HEK293 (cell line): ENCODE measurements around the gene MRPL23.

ENCODE experiments used
- CTCF ChIA-PET: fragments of 350-600 bp; formaldehyde crosslinking; extraction: SDS; loops from one replicate; lab custom pipeline; 2021; ENCODE audit warnings: antibody characterized with exemption; lab: Yijun Ruan, JAX
- POLR2A ChIA-PET: fragments of 300-600 bp; formaldehyde crosslinking; extraction: SDS; loops from one replicate; lab custom pipeline; 2020; ENCODE audit warnings: antibody characterized with exemption, inconsistent platforms; lab: Yijun Ruan, JAX
- H3K27ac ChIP-seq: fragments of 200-500 bp; sonication (Bioruptor generic); 2 replicates; pipeline ENCODE4 v1.5.1; 2014; ENCODE audit warnings: low read depth, low read length, control low read depth, inconsistent platforms; ENCODE audit errors: extremely low read depth
- H3K36me3 ChIP-seq, 2 experiments: fragments of 200-500 bp in 1 of 2; sonication (Bioruptor generic) in 1 of 2; 1 replicate in 1 of 2; 2 replicates in 1 of 2; pipeline ENCODE4 v1.5.1; 2014 to 2017; ENCODE audit warnings: inconsistent platforms in 2 of 2, low read length in 2 of 2; ENCODE audit not compliant: control insufficient read depth in 2 of 2, insufficient read depth in 1 of 2
- H3K4me1 ChIP-seq: fragments of 200-500 bp; sonication (Bioruptor generic); 2 replicates; pipeline ENCODE4 v1.5.1; 2014; ENCODE audit warnings: mild to moderate bottlenecking, low read length, inconsistent platforms; ENCODE audit not compliant: control insufficient read depth, insufficient read depth
- H3K4me3 ChIP-seq: 2 replicates; pipeline ENCODE4 v1.5.1; 2011; ENCODE audit warnings: low read depth, mild to moderate bottlenecking, control low read depth, low read length, moderate library complexity
- H3K9me3 ChIP-seq: fragments of 200-500 bp; sonication (Bioruptor generic); 2 replicates; pipeline ENCODE4 v1.5.1; 2014; ENCODE audit warnings: low read depth, low read length, inconsistent platforms; ENCODE audit not compliant: control insufficient read depth, insufficient read depth
- GLI2 ChIP-seq: fragments of 450-650 bp; formaldehyde crosslinking; IDR thresholded peaks from 2 replicates; pipeline ENCODE4; 2017; ENCODE audit warnings: missing biosample characterization, missing genetic modification characterization, low read depth, borderline replicate concordance
- IKZF3 ChIP-seq: fragments of 450-650 bp; IDR thresholded peaks from 2 replicates; pipeline ENCODE4 v1.5.0; 2018; ENCODE audit warnings: missing biosample characterization, mild to moderate bottlenecking, missing genetic modification characterization, moderate library complexity
- KLF7 ChIP-seq: fragments of 450-650 bp; formaldehyde crosslinking; IDR thresholded peaks from 2 replicates; pipeline ENCODE4 v1.5.1; 2016; ENCODE audit warnings: missing biosample characterization, missing genetic modification characterization, borderline replicate concordance
- MEIS1 ChIP-seq: sonication (generic); formaldehyde crosslinking; IDR thresholded peaks from 2 replicates; pipeline ENCODE4 v1.8.1; 2022; ENCODE audit warnings: missing genetic modification reagents, mild to moderate bottlenecking, borderline replicate concordance
- ZFP69B ChIP-seq: fragments of 450-650 bp; formaldehyde crosslinking; IDR thresholded peaks from 2 replicates; pipeline ENCODE4 v1.5.1; 2016; ENCODE audit warnings: missing biosample characterization, missing genetic modification characterization
- ZIC2 ChIP-seq: fragments of 450-650 bp; formaldehyde crosslinking; IDR thresholded peaks from 2 replicates; pipeline ENCODE4 v1.5.1; 2016; ENCODE audit warnings: missing biosample characterization, missing genetic modification characterization
- ZNF132 ChIP-seq: fragments of 450-650 bp; formaldehyde crosslinking; IDR thresholded peaks from 2 replicates; pipeline ENCODE4 v1.5.1; 2017; ENCODE audit warnings: missing biosample characterization, missing genetic modification characterization, borderline replicate concordance
- ZNF174 ChIP-seq: fragments of 450-650 bp; formaldehyde crosslinking; IDR thresholded peaks from 2 replicates; pipeline ENCODE4 v1.5.0; 2017; ENCODE audit warnings: missing biosample characterization, mild to moderate bottlenecking, missing genetic modification characterization
- ZNF311 ChIP-seq: fragments of 450-650 bp; formaldehyde crosslinking; IDR thresholded peaks from 2 replicates; pipeline ENCODE4 v1.5.1; 2017; ENCODE audit warnings: missing biosample characterization, missing genetic modification characterization, borderline replicate concordance
- ZNF433 ChIP-seq: fragments of 450-650 bp; formaldehyde crosslinking; IDR thresholded peaks from 2 replicates; pipeline ENCODE4 v1.5.1; 2016; ENCODE audit warnings: missing biosample characterization, missing genetic modification characterization, low read depth
- ZNF514 ChIP-seq: fragments of 450-650 bp; formaldehyde crosslinking; IDR thresholded peaks from 2 replicates; pipeline ENCODE4 v1.5.1; 2016; ENCODE audit warnings: missing biosample characterization, missing genetic modification characterization
- ZNF548 ChIP-seq: fragments of 450-650 bp; formaldehyde crosslinking; IDR thresholded peaks from 2 replicates; pipeline ENCODE4 v1.5.1; 2016; ENCODE audit warnings: missing biosample characterization, missing genetic modification characterization
- ZNF596 ChIP-seq: fragments of 450-650 bp; IDR thresholded peaks from 2 replicates; pipeline ENCODE4 v1.5.0; 2018; ENCODE audit warnings: missing biosample characterization, mild to moderate bottlenecking, missing genetic modification characterization, moderate library complexity
- ZNF660 ChIP-seq: fragments of 450-650 bp; IDR thresholded peaks from 2 replicates; pipeline ENCODE4 v1.5.1; 2018; ENCODE audit warnings: missing biosample characterization, mild to moderate bottlenecking, missing genetic modification characterization
- ZNF768 ChIP-seq: fragments of 450-650 bp; formaldehyde crosslinking; IDR thresholded peaks from 2 replicates; pipeline ENCODE4 v1.5.1; 2018; ENCODE audit warnings: missing biosample characterization, mild to moderate bottlenecking, missing genetic modification characterization
- ZSCAN23 ChIP-seq: fragments of 450-650 bp; formaldehyde crosslinking; IDR thresholded peaks from 2 replicates; pipeline ENCODE4 v1.5.1; 2016; ENCODE audit warnings: missing biosample characterization, missing genetic modification characterization
- TF ChIP-seq, protein P1 (sequence below): fragments of 450-650 bp; formaldehyde crosslinking; IDR thresholded peaks from 2 replicates; pipeline ENCODE4 v1.5.1; 2017; ENCODE audit warnings: missing biosample characterization, missing genetic modification characterization
- TF ChIP-seq, protein P2 (sequence below): fragments of 450-650 bp; formaldehyde crosslinking; IDR thresholded peaks from 2 replicates; pipeline ENCODE4 v1.5.1; 2016; ENCODE audit warnings: missing biosample characterization, missing genetic modification characterization
- TF ChIP-seq, protein P3 (sequence below): fragments of 450-650 bp; formaldehyde crosslinking; IDR thresholded peaks from 2 replicates; pipeline ENCODE4 v1.5.0; 2017; ENCODE audit warnings: missing biosample characterization, missing genetic modification characterization, borderline replicate concordance
- TF ChIP-seq, protein P4 (sequence below): fragments of 450-650 bp; formaldehyde crosslinking; IDR thresholded peaks from 2 replicates; pipeline ENCODE4 v1.5.1; 2016; ENCODE audit warnings: missing biosample characterization, missing genetic modification characterization
- TF ChIP-seq, protein P5 (sequence below): fragments of 450-650 bp; formaldehyde crosslinking; IDR thresholded peaks from 2 replicates; pipeline ENCODE4 v1.5.1; 2016; ENCODE audit warnings: missing biosample characterization, missing genetic modification characterization

The MRPL23 gene

DNA sequence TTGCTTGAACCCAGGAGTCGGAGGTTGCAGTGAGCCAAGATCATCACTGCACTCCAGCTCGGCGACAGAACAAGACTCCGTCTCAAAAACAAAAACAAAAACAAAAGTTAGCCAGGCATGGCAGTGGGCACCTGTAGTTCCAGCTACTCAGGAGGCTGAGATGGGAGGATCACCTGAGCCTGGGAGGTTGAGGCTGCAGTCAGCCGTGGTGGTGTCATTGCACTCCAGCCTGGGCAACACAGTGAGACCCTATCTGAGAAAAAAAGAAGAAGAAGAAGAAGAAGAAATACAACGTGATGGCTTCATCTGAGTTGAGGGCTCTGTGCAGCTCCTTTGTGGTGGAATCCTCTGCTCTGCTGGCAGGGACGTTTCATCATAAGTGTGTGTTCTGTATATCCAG is 37.6 kb upstream of the MRPL23 start:
- CTCF ChIA-PET = no interaction called here
- POLR2A ChIA-PET = no interaction called here
- no peaks in the 10 kb centered on the region for H3K9me3 ChIP-seq
- no peaks in the 10 kb centered on the region for H3K36me3 ChIP-seq
- no peaks in the 10 kb centered on the region for H3K4me1 ChIP-seq
- H3K27ac ChIP-seq = no peak overlapping the region
- TF ChIP-seq MEIS1 = no peak
- no peak for TF ChIP-seq GLI2 (tag by site-specific recombination)
- TF ChIP-seq ZNF514 = no peak
- TF ChIP-seq ZFP69B (tag by site-specific recombination) = no peak
- TF ChIP-seq ZNF311 (tag by site-specific recombination) = no peak
- TF ChIP-seq, protein P1, sequence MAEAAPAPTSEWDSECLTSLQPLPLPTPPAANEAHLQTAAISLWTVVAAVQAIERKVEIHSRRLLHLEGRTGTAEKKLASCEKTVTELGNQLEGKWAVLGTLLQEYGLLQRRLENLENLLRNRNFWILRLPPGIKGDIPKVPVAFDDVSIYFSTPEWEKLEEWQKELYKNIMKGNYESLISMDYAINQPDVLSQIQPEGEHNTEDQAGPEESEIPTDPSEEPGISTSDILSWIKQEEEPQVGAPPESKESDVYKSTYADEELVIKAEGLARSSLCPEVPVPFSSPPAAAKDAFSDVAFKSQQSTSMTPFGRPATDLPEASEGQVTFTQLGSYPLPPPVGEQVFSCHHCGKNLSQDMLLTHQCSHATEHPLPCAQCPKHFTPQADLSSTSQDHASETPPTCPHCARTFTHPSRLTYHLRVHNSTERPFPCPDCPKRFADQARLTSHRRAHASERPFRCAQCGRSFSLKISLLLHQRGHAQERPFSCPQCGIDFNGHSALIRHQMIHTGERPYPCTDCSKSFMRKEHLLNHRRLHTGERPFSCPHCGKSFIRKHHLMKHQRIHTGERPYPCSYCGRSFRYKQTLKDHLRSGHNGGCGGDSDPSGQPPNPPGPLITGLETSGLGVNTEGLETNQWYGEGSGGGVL = no peak
- no peak for TF ChIP-seq ZNF660
- TF ChIP-seq, protein P2, sequence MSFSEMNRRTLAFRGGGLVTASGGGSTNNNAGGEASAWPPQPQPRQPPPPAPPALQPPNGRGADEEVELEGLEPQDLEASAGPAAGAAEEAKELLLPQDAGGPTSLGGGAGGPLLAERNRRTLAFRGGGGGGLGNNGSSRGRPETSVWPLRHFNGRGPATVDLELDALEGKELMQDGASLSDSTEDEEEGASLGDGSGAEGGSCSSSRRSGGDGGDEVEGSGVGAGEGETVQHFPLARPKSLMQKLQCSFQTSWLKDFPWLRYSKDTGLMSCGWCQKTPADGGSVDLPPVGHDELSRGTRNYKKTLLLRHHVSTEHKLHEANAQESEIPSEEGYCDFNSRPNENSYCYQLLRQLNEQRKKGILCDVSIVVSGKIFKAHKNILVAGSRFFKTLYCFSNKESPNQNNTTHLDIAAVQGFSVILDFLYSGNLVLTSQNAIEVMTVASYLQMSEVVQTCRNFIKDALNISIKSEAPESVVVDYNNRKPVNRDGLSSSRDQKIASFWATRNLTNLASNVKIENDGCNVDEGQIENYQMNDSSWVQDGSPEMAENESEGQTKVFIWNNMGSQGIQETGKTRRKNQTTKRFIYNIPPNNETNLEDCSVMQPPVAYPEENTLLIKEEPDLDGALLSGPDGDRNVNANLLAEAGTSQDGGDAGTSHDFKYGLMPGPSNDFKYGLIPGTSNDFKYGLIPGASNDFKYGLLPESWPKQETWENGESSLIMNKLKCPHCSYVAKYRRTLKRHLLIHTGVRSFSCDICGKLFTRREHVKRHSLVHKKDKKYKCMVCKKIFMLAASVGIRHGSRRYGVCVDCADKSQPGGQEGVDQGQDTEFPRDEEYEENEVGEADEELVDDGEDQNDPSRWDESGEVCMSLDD (tag by site-specific recombination) = no peak
- TF ChIP-seq, protein P3, sequence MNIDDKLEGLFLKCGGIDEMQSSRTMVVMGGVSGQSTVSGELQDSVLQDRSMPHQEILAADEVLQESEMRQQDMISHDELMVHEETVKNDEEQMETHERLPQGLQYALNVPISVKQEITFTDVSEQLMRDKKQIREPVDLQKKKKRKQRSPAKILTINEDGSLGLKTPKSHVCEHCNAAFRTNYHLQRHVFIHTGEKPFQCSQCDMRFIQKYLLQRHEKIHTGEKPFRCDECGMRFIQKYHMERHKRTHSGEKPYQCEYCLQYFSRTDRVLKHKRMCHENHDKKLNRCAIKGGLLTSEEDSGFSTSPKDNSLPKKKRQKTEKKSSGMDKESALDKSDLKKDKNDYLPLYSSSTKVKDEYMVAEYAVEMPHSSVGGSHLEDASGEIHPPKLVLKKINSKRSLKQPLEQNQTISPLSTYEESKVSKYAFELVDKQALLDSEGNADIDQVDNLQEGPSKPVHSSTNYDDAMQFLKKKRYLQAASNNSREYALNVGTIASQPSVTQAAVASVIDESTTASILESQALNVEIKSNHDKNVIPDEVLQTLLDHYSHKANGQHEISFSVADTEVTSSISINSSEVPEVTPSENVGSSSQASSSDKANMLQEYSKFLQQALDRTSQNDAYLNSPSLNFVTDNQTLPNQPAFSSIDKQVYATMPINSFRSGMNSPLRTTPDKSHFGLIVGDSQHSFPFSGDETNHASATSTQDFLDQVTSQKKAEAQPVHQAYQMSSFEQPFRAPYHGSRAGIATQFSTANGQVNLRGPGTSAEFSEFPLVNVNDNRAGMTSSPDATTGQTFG (tag by site-specific recombination) = no peak
- H3K4me3 ChIP-seq = no peak overlapping the region

DNA sequence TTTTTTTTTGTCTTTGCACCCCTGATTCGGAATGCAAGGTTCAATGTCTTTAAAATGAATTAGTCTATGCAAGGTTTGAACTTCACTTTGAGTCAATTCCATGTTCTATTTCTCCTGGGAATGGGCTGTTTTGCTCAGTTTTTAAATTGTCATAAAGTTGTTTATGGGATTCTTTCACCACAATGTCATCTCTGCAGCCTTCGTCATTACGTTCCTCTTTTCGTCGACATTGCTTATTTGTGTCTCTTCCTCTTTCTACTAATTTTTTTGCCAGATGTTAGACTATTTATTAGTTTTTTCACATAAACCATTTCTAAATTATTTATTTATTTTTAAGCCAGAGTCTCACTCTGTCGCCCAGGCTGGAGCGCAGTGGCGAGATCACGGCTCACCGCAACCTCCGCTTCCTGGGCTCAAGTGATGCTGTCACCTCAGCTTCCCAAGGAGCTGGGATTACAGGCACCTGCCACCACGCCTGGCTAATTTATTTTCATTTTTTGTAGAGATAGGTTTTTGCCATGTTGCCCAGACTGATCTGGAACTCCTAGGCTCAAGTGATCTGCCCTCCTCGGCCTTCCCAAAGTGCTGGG is 34.7 kb upstream of the MRPL23 start:
- Histone ChIP-seq H3K9me3 (no peaks in the 10 kb centered on the region), H3K27ac (no peak overlapping the region), H3K4me1 (no peaks in the 10 kb centered on the region), H3K4me3 (no peak overlapping the region), H3K36me3 (no peaks in the 10 kb centered on the region)
- POLR2A ChIA-PET = no interaction called here
- CTCF ChIA-PET = interaction anchor here (0.7 kb wide), 1 partner anchor 197 kb away, joined by 3 read pairs; no protein-coding TSS in a partner anchor
- TF ChIP-seq ZNF548 (tag by site-specific recombination) = no peak

DNA sequence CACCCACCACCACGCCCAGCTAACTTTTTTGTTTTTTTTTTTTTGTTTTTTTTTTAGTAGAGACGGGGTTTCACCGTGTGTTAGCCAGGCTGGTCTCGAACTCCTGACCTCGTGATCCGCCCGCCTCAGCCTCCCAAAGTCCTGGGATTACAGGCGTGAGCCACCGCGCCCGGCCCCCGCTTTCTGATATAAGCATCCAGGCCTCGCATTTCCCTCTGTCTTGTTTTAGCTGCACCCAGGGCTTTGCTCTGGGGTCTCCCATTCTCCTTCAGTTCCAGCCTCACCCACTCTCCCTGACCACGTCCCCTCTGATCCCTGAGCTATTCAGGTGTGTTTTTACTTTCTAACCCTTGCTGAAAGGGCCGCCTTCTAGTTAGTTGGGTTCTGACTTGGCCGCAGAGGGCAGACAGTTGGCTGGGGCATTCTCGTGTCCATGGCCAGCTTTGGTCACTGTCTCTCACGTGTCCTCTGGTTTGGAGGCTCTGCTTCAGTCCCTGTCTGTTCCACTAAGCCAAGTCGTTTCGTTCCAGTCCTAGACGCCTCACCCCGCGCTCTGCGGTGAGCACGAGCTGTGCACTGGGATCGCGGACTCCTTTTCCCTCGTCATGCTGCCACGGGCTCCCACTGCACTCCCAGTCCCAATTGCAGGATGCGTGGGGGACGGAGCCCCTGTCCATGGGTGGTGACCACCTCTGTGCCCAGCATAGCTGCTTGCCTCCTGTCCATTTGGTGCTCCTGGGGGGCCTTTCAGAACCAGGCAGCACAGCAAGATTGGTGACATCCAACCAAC is 33.7 kb upstream of the MRPL23 start:
- CTCF ChIA-PET = interaction anchor here (0.5 kb wide), 1 partner anchor 472 kb away, joined by 3 read pairs; no protein-coding TSS in a partner anchor
- H3K4me1 ChIP-seq = no peaks in the 10 kb centered on the region
- POLR2A ChIA-PET = no interaction called here

More for the DNA sequence above, 33.7 kb upstream of the MRPL23 start:
- H3K36me3 ChIP-seq = no peaks in the 10 kb centered on the region
- TF ChIP-seq ZNF596 (tag by site-specific recombination) (no peak), ZNF174 (tag by site-specific recombination) (no peak), ZIC2 (tag by site-specific recombination) (no peak), ZNF768 (tag by site-specific recombination) (no peak), ZSCAN23 (no peak), ZNF433 (tag by site-specific recombination) (no peak), IKZF3 (tag by site-specific recombination) (no peak), ZNF132 (no peak), KLF7 (tag by site-specific recombination) (no peak), ZNF514 (no peak)
- TF ChIP-seq, protein P4, sequence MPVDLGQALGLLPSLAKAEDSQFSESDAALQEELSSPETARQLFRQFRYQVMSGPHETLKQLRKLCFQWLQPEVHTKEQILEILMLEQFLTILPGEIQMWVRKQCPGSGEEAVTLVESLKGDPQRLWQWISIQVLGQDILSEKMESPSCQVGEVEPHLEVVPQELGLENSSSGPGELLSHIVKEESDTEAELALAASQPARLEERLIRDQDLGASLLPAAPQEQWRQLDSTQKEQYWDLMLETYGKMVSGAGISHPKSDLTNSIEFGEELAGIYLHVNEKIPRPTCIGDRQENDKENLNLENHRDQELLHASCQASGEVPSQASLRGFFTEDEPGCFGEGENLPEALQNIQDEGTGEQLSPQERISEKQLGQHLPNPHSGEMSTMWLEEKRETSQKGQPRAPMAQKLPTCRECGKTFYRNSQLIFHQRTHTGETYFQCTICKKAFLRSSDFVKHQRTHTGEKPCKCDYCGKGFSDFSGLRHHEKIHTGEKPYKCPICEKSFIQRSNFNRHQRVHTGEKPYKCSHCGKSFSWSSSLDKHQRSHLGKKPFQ = no peak
- TF ChIP-seq, protein P5, sequence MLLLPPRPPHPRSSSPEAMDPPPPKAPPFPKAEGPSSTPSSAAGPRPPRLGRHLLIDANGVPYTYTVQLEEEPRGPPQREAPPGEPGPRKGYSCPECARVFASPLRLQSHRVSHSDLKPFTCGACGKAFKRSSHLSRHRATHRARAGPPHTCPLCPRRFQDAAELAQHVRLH (tag by site-specific recombination) = no peak
- no peaks in the 10 kb centered on the region for H3K9me3 ChIP-seq
- no peak overlapping the region for H3K4me3 ChIP-seq
- no peak overlapping the region for H3K27ac ChIP-seq
